ENCODE results near the gene ARHGEF10L. TPM values are rescaled to one million over a fixed set of nuclear protein-coding genes. Genes with fewer than 3 reads are reported as not detected.

Gene ARHGEF10L
- total RNA-seq, 1 experiment from 2014 or later: 21.6 TPM

GRCh38 chr1:17577907-17578297 is 38.4 kb downstream of the ARHGEF10L start:
- no peaks in the 10 kb centered on the region for H3K9me2 ChIP-seq (ENCODE audit: insufficient read depth)
- no TSS peak for BruUV-seq (replicated peaks)
- ChIA-PET CTCF (no interaction called here), POLR2A (ENCODE audit: unreplicated experiment) (no interaction called here)
- H3K36me3 ChIP-seq (ENCODE audit: low read depth): no peaks in the 10 kb centered on the region
- no peaks in the 10 kb centered on the region for H3K4me1 ChIP-seq (replicated peaks; ENCODE audit: insufficient read depth)
- H3K9me3 ChIP-seq (ENCODE audit: insufficient read depth, low read depth): no peaks in the 10 kb centered on the region
- H3F3A ChIP-seq (ENCODE audit: insufficient read depth, low read depth): no peaks in the 10 kb centered on the region
- H3K4me3 ChIP-seq: no peak overlapping the region
- H3K27ac ChIP-seq: no peak overlapping the region
- no peaks in the 10 kb centered on the region for H4K20me1 ChIP-seq (ENCODE audit: insufficient read depth)
- no peak overlapping the region for H3K4me2 ChIP-seq
- TF ChIP-seq CTCF (conservative IDR thresholded peaks at IDR 0.05) (no peak), EZH2 (IDR thresholded peaks at IDR 0.05; ENCODE audit: low read depth) (no peak)
- no peaks in the 10 kb centered on the region for H3K27me3 ChIP-seq (ENCODE audit: insufficient read depth, low read depth)
- intact Hi-C loops (cut with micrococcal nuclease; ENCODE audit: unreplicated experiment): no loop called here
- H2AFZ ChIP-seq: no peak overlapping the region
- no peaks in the 10 kb centered on the region for H3K79me2 ChIP-seq (ENCODE audit: low read depth)
- no peak for DNase-seq

DNA sequence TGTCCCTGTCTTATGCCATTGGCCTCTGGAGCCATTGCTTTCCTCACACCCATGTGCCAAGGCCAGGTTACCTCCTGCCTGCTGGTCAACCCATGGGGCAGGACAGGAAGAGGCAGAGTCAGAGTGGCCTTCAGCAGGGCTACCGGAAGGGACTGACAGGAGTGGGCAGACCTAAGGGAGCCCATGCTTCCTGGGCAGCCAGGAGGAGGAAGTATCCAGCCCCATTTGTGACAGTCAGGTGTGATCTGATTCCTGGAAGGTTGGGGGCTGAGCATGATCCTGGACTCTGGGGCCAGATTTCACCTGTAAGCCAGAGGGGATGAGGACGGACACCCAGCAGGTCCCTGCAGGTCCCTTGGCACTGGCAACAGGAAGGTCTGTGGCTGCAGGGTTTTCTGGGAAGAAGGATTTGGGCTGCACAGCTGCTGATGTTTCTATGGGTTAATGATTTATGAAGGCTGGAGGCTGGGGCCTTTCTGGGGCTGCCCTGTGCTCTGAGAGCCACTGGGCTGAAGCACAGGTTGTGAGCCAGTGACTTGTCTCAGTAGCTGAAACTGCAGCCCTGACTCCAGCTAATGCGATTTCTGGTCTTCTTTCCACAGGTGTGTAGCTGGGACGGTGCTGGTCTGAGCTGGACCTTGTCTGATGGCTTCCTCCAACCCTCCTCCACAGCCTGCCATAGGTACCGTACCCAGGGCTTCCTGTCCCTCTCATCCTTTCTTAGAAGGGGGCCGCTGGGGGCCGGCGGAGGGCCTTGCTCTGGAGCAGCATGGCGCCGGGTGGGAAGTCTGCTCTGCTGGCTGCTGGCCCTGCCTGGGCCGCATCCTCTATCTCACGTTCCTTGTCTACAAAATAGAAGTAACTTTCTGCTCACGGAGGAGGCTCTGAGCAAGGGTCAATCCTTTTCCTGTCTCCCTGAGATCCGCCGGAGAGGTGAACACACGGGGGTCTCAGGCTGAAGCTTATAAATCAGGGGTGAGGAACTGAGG is 40.7 kb downstream of the ARHGEF10L start:
- no peaks in the 10 kb centered on the region for H4K20me1 ChIP-seq (ENCODE audit: insufficient read depth)
- BruUV-seq (replicated peaks): no TSS peak
- no peak overlapping the region for H3K4me2 ChIP-seq
- H3K9me2 ChIP-seq (ENCODE audit: insufficient read depth): no peaks in the 10 kb centered on the region
- POLR2A ChIA-PET (ENCODE audit: unreplicated experiment): no interaction called here
- H3K27me3 ChIP-seq (ENCODE audit: insufficient read depth, low read depth): no peaks in the 10 kb centered on the region
- no peak overlapping the region for H2AFZ ChIP-seq
- no peaks in the 10 kb centered on the region for H3K79me2 ChIP-seq (ENCODE audit: low read depth)
- no peak for DNase-seq
- no peak overlapping the region for H3K27ac ChIP-seq
- H3K4me3 ChIP-seq: no peak overlapping the region
- H3K9me3 ChIP-seq (ENCODE audit: insufficient read depth, low read depth): no peaks in the 10 kb centered on the region
- H3F3A ChIP-seq (ENCODE audit: insufficient read depth, low read depth): no peaks in the 10 kb centered on the region
- intact Hi-C loops (cut with micrococcal nuclease; ENCODE audit: unreplicated experiment): loop anchor here (10.0 kb wide), 1 partner anchor 55 kb away; no protein-coding TSS in a partner anchor
- H3K36me3 ChIP-seq (ENCODE audit: low read depth): no peaks in the 10 kb centered on the region
- CTCF ChIA-PET: interaction anchor here (0.7 kb wide), 1 partner anchor 8 kb away, joined by 4 read pairs; no protein-coding TSS in a partner anchor
- H3K4me1 ChIP-seq (replicated peaks; ENCODE audit: insufficient read depth): no peaks in the 10 kb centered on the region
- TF ChIP-seq CTCF (conservative IDR thresholded peaks at IDR 0.05): no peak
- no peak for TF ChIP-seq EZH2 (IDR thresholded peaks at IDR 0.05; ENCODE audit: low read depth)

DNA sequence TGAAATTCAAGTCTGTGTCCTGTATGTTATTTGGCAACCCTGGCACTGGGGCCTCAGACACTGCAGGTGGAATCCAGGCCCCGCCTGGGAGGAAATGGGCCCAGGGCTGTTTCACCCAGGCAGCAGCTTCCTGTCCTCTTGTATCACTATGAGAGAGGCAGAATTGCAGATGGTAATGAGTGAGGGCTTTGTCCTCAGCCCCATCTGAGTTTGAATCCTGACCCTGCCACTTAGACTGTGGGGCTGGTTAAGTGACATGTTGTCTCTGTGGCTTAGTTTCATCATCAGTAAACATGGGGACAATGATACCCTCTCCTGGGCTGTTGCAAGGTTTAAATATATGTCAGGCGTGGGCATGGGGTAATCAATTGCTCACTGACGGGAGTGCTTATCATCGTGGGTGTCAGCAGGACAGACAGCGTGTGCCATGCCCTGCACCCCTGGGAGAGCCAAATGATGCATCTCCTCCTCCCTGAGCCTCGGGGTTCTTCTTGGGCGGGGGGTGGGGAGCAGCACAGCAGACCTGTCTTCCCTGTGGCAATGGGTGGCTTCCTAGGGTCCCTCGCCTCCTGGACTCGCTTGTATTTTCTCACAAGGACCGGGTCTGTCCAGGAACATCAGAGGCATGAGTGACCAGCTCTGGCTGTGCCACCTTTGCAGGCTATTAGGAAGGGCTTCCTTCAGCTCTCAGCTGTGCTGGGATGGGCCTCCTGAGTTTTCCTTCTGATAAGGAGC is 42.1 kb downstream of the ARHGEF10L start:
- H3K4me3 ChIP-seq: no peak overlapping the region
- TF ChIP-seq CTCF (conservative IDR thresholded peaks at IDR 0.05) (no peak), EZH2 (IDR thresholded peaks at IDR 0.05; ENCODE audit: low read depth) (no peak)
- H3K36me3 ChIP-seq (ENCODE audit: low read depth): no peaks in the 10 kb centered on the region
- intact Hi-C loops (cut with micrococcal nuclease; ENCODE audit: unreplicated experiment): loop anchor here (10.0 kb wide), 1 partner anchor 57 kb away; no protein-coding TSS in a partner anchor
- no peak for DNase-seq
- no peaks in the 10 kb centered on the region for H3K9me2 ChIP-seq (ENCODE audit: insufficient read depth)
- H3K4me1 ChIP-seq (replicated peaks; ENCODE audit: insufficient read depth): no peaks in the 10 kb centered on the region
- H3K79me2 ChIP-seq (ENCODE audit: low read depth): no peaks in the 10 kb centered on the region
- CTCF ChIA-PET: no interaction called here
- no peaks in the 10 kb centered on the region for H3K27me3 ChIP-seq (ENCODE audit: insufficient read depth, low read depth)
- BruUV-seq (replicated peaks): no TSS peak
- H3K27ac ChIP-seq: no peak overlapping the region
- H3F3A ChIP-seq (ENCODE audit: insufficient read depth, low read depth): no peaks in the 10 kb centered on the region
- no peaks in the 10 kb centered on the region for H3K9me3 ChIP-seq (ENCODE audit: insufficient read depth, low read depth)
- POLR2A ChIA-PET (ENCODE audit: unreplicated experiment): no interaction called here
- H4K20me1 ChIP-seq (ENCODE audit: insufficient read depth): no peaks in the 10 kb centered on the region
- no peak overlapping the region for H2AFZ ChIP-seq
- no peak overlapping the region for H3K4me2 ChIP-seq
